ENCODE results near the gene CAPN6.

CAPN6 gene

GRCh38 chrX:111200327-111200726 is 70.0 kb downstream of the CAPN6 start:
- DNase-seq (ENCODE audit: low spot score) = no peak

DNA sequence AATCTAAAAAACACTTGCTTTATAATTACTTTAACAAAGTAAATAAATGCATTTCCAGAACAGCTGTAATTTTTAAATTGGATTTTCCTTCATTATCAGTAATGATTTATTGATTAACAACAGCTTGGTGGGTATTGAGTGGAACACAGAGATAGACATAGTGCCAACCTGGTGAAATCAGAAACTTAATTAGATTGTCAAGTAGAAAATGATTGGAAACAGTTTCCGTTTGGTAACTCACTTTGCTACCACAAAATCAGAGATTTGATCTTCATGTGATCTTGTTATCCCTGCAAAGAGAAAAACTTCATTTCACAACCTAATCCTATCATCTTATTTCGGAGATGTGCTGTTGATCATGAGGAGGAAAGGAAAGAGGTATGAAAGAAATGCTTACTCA is 70.8 kb downstream of the CAPN6 start:
- DNase-seq (ENCODE audit: low spot score) = no peak
